HL-60 (cell line): ENCODE data around the gene SAPCD2.
"Not testable (repeated sequence)": the region's sequence is repeated elsewhere in the genome, so short reads cannot be mapped to it uniquely, and the experiment has no call there.

Experiments
- DNase-seq, 2 experiments: peaks; one replicate each; pipeline ENCODE4 v3.0.0-alpha.2; 2010 to 2020; ENCODE audit warnings: low read depth in 1 of 2, low spot score in 1 of 2
- H3K27ac ChIP-seq: fragments of 250-450 bp; sonication (Bioruptor Pico); replicated peaks from 2 replicates; pipeline ENCODE4 v1.5.1; 2020; ENCODE audit warnings: mild to moderate bottlenecking, moderate library complexity
- H3K27me3 ChIP-seq: fragments of 250-450 bp; sonication (Bioruptor Pico); 2 replicates; pipeline ENCODE4 v1.5.1; 2021; ENCODE audit warnings: mild to moderate bottlenecking, moderate library complexity; ENCODE audit not compliant: insufficient read depth, poor library complexity, severe bottlenecking
- H3K4me3 ChIP-seq: replicated peaks from 2 replicates; pipeline ENCODE4 v1.5.1; 2011; ENCODE audit warnings: mild to moderate bottlenecking, control low read depth, low read length; ENCODE audit not compliant: insufficient read depth
- CTCF ChIP-seq: IDR thresholded peaks from one replicate; pipeline ENCODE4 v1.5.1; 2011; ENCODE audit warnings: low read length, control low read depth, inconsistent platforms; ENCODE audit not compliant: insufficient read depth
- GABPA ChIP-seq: IDR thresholded peaks from 2 replicates; pipeline ENCODE4 v1.6.1; 2012; ENCODE audit warnings: low read depth
- POLR2AphosphoS5 ChIP-seq: IDR thresholded peaks from 2 replicates; pipeline ENCODE4 v1.6.1; 2012; ENCODE audit warnings: low read depth
- REST ChIP-seq: IDR thresholded peaks from 2 replicates; pipeline ENCODE4 v1.6.1; 2012; ENCODE audit warnings: low read depth; ENCODE audit not compliant: insufficient replicate concordance
- SPI1 ChIP-seq: IDR thresholded peaks from 2 replicates; pipeline ENCODE4 v1.6.1; 2012; ENCODE audit warnings: low read depth, mild to moderate bottlenecking, borderline replicate concordance

SAPCD2 gene

GRCh38 chr9:137063311-137064026 lies 6.9 kb downstream of the SAPCD2 start:
- H3K27ac ChIP-seq, result no peak overlapping the region
- no peaks in the 10 kb centered on the region for H3K27me3 ChIP-seq
- no peak for DNase-seq
- H3K4me3 ChIP-seq, result no peak overlapping the region
- TF ChIP-seq POLR2AphosphoS5, result no peak
- TF ChIP-seq CTCF, result no peak
- no peak for TF ChIP-seq SPI1
- TF ChIP-seq GABPA, result no peak
- TF ChIP-seq REST, result no peak

GRCh38 chr9:137062798-137063197 lies 7.6 kb downstream of the SAPCD2 start:
- not testable (repeated sequence) for H3K27ac ChIP-seq, H3K27me3 ChIP-seq, DNase-seq, H3K4me3 ChIP-seq

DNA sequence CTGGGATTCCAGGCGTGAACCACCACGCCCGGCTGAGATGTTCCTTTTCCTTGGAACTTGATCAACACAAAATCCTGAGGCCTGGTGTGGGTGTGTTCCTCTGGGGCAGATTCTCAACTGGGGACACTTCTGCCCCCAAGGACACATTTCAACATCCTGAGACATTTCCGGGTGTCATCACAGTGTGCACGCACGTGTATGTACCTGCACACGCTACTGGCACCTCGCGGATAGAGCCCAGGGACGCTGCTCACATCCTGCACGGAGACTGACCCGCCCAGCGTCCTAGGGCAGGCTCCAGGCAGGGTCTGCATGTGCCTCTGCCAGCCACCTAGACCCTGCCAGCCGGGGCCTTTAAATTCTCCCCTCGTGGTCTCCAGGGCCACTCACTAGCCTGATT lies 8.0 kb downstream of the SAPCD2 start:
- no peak overlapping the region for H3K27ac ChIP-seq
- no peak for DNase-seq
- TF ChIP-seq REST, result no peak
- no peak overlapping the region for H3K4me3 ChIP-seq
- no peaks in the 10 kb centered on the region for H3K27me3 ChIP-seq

GRCh38 chr9:137058521-137059234 lies 11.7 kb downstream of the SAPCD2 start:
- TF ChIP-seq POLR2AphosphoS5 (no peak), SPI1 (no peak), REST (no peak), CTCF (no peak), GABPA (no peak)
- H3K27me3 ChIP-seq, result peaks cover 11% of the 10 kb centered on the region
- no peak overlapping the region for H3K4me3 ChIP-seq
- DNase-seq, result peak in 1 of 2 experiments; percentile 31
- H3K27ac ChIP-seq, result peak overlapping the region; percentile 23; the same call in 1 of the 2 replicates
